Fibroblast of lung (primary cell): Measurements from ENCODE around the gene PIK3CB.

Experiments used
- CTCF ChIP-seq, 2 donors: IDR thresholded peaks in 1 of 2; conservative IDR thresholded peaks in 1 of 2; 1 replicate in 1 of 2; 2 replicates in 1 of 2; pipeline ENCODE4 v1.5.1; 2011 to 2012; ENCODE audit warnings: low read length in 2 of 2, control low read depth in 1 of 2, inconsistent platforms in 1 of 2, low read depth in 1 of 2, mild to moderate bottlenecking in 1 of 2
- EZH2 ChIP-seq: IDR thresholded peaks from 2 replicates; pipeline ENCODE4 v1.5.1; 2012; ENCODE audit warnings: low read length, control low read depth, mild to moderate bottlenecking; ENCODE audit errors: missing control alignments

- TF ChIP-seq EZH2 = no peak
- TF ChIP-seq CTCF (conservative IDR thresholded peaks at IDR 0.05 in 1 of 2, IDR thresholded peaks at IDR 0.05 in 1 of 2; ENCODE audit: low read depth in 1 of 2, low read length in 2 of 2) = no peak
These were observed 177.2 kb downstream of the PIK3CB start for GRCh38 chr3:138657508-138657907.
